Glomerular endothelial cell (primary cell): ENCODE measurements around the gene SERTAD2. TPM values are rescaled to one million over a fixed set of nuclear protein-coding genes. Genes with fewer than 3 reads are reported as not detected.

Source experiments
- DNase-seq: peaks from one replicate; pipeline ENCODE4 v3.0.0-alpha.2; 2011; ENCODE audit warnings: low read depth, low spot score; ENCODE audit errors: extremely low read depth
- total RNA-seq: library from RNA; depleted of rRNA; stranded (reverse); fragments of >200 nt; gene quantifications from 2 replicates; pipeline ENCODE4 v1.2.3, GENCODE V29; 2015

The SERTAD2 gene
- total RNA-seq, 1 donor from 2014 or later = 15.6 TPM

GRCh38 chr2:64630752-64631151 lies 23.0 kb downstream of the SERTAD2 start:
- DNase-seq = no peak

DNA sequence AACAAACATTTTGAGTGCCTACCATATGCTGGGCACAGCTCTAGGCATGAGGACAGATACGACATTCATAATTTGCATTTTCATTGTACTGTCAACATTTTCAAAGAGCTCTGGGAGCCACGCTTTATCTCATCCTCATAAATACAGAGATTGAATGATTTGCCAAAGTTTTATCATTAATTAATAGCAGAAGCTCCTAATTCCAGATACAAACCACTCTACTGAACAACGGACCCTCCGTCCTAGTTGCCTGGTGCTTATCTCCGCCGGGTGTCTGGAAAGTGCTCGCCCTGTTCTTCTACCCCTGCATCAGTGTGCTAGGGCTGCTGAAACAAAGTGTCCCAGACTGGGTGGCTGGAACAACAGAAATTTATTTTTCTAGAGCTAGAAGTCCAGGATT lies 23.8 kb downstream of the SERTAD2 start:
- no peak for DNase-seq

DNA sequence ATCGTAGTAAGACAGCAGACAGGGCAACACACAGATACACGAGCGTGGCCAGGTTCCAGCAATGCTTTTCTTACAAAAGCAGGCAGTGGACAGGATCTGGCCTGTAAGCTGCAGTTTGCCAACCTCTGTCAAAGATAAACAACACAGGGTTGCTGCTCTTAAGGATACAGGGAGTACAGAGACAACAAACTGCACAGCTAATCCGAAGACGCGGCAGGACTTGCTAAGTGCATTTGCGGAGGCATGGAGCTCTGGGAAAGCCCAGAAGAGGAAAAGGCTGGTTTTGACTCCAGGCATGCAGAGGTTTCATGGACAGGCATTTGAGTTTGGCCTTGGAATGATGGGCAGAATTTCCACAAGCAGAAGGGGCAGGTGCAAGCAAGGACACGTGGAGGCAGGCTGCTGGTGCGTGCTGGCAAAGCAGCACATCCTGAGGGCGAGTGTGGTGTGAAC lies 24.4 kb downstream of the SERTAD2 start:
- DNase-seq = no peak

- no peak for DNase-seq
These were observed 25.6 kb downstream of the SERTAD2 start for GRCh38 chr2:64627860-64628841.

- DNase-seq = no peak
These were observed 26.6 kb downstream of the SERTAD2 start for GRCh38 chr2:64626963-64627760.

DNA sequence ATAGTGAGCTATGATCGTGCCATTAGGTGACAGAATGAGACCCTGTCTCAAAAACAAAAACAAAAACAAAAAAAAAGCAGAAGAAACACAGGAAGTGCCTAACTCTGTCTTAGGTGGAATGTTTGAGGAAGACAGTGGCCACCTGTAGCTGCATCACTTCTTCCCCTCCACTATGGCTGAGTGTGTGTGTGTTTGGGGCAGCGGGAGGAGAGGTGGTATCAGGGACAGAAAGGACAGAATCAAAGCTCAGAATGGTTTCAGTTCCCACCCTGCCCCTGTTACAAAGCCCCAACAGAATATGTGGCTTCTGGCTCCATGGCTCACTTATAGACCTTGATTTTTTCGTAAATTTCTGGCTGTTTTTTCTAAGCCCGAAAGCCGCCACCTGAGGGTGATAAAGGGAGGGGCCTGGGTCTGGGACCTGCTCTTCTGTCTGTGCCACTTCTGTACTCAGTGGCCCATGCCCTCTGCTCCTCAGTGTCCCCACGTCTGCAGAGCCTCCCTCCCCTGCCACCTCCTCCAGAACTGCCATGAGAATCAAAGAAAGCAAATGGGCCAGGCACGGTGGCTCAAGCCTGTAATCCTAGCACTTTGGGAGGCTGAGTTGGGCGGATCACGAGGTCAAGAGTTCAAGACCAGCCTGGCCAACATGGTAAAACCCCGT lies 27.4 kb downstream of the SERTAD2 start:
- no peak for DNase-seq

GRCh38 chr2:64625299-64626145 lies 28.2 kb downstream of the SERTAD2 start:
- DNase-seq = no peak

GRCh38 chr2:64624862-64625261 lies 28.9 kb downstream of the SERTAD2 start:
- DNase-seq = no peak

- no peak for DNase-seq
These were observed 29.6 kb downstream of the SERTAD2 start for GRCh38 chr2:64624108-64624610.

DNA sequence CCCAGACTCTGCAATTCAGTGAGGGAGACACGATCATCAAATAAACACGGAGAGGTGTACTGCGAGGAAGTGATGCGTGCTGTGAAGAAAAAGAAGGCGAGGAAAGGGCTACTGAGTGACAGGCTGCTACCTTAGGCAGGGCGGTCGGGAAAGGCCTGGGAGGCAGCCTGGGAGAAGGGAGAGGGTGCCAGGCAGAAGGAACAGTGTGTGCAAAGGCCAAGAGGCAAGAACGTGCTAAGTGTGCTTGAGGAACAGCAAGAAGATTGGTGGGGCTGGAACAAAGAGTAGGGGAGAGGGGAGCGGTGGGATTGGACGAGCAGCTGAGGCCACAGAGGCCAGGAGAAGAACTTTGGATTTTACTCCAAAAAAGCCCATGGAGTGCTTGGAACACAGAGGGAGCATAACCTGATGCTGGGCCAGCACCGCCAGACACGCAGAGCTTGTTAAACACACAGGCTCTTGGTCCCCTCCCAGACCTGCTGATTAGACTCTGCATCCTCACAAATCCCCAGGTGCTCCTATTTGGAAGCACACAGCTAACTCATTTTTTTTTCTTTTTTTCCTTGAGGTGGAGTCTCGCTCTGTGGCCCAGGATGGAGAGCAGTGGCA lies 30.4 kb downstream of the SERTAD2 start:
- no peak for DNase-seq

- no peak for DNase-seq
These were observed 31.1 kb downstream of the SERTAD2 start for GRCh38 chr2:64622443-64623241.

DNA sequence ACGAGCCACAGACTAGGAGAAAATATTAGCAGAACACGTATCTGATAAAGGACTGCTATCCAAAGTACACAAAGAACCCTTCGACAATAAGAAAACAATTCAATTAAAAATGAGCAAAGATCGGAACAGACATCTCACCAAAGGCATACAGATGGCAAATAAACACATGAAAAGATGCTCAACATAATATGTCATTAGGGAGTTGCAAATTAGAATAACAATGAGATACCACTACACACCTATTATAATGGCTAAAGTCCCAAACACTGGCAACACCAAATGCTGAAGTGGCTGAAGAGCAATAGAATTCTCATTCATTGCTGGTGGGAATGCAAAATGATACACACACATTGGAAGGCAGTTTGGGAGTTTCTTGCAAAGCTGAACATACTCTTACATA lies 33.1 kb downstream of the SERTAD2 start:
- DNase-seq = no peak

GRCh38 chr2:64617631-64618151 lies 36.0 kb downstream of the SERTAD2 start:
- no peak for DNase-seq

DNA sequence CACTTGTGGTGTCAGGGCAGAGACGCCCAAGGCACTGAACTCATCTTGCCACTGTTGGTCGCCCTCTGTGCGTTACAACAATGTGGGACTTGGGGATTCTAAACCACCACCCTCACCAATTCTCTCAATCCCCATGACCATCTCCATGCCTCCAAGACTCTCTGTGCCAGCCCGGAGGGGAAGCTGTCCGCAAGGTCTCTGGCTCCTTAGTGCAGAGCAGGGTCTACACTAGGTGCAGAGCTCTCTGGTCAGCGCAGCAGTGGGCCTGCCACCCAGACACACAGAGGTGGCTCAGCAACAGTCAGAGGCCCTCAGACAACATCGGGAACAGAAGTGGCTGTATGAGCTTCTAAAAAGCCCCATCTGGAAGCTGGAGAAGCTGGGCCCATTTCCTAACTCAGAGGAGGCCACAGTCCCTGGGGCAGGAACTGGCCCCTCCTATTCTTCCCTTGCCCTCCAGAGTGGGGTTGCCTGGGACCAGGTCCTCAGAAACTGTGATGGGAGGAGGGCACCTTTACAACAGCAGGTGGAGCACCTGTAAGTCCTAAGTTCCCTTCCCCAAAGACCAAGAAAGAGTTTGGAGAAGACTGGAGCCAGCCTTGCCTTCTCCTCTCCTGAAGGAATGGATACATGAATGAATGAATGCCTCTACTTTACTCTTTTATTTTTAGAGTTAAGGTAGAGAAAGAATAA lies 37.7 kb downstream of the SERTAD2 start:
- no peak for DNase-seq

- no peak for DNase-seq
These were observed 38.4 kb downstream of the SERTAD2 start for GRCh38 chr2:64615192-64615763.

DNA sequence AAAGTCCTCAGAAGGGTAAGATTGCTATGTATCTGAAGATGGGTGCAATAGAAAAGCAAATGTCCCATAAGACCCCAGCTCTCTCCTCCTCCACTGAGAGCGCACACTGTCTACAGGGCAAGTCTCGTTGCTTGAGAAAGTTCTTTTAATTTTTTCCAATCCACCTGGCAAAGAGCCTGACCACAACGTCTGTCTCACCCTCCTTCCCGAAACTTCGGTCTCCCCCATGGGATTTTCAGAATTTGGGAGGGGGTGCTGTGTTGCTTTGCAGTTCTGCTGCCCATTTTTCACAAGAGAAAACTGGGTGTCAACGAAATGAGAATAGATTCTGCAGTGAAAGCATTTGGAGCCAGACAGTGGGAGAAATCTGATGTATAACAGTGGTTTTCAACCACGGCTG lies 40.4 kb downstream of the SERTAD2 start:
- no peak for DNase-seq

DNA sequence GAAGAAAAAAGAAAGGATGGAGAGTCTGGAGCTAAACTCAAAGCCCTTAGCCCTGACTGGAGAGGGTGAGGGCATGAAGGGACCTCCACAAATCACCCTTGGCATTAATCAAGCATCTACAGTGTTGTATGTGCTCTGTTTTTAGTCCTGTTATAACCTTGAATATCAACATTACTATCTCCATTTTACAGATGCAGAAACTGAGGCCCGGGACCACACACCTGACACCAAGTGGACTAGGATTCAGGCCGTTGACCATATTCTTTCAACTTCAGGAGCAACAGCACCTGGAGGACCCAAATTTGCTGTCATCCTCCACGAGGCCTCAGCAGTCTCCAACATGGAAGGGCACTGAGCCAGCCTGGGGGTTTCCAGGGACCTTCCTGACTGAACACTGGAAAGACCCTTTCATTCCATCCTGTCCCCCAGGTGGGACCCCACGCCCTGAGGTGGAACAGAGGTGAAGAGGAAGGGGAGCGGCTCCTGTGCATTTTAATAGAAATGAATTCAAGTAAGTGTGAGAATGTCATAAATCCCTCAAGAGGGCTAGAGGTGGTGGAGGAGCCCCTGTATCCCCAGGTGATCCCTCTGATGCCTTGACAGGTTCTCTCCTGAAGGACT lies 41.0 kb downstream of the SERTAD2 start:
- no peak for DNase-seq
